GM19328 (cell line): Measurements from ENCODE around the gene DLGAP4.

Experiments
- ATAC-seq: cut with Tn5 transposase; IDR thresholded peaks from one replicate; pipeline ENCODE4 v1.9.1; 2021; ENCODE audit warnings: mild to moderate bottlenecking, moderate library complexity; ENCODE audit not compliant: unreplicated experiment

DLGAP4 gene

GRCh38 chr20:36440370-36441026, 134.4 kb downstream of the DLGAP4 start:
- ATAC-seq, result no peak

GRCh38 chr20:36441027-36441414, 134.9 kb downstream of the DLGAP4 start:
- no peak for ATAC-seq

- no peak for ATAC-seq
Measured at GRCh38 chr20:36441416-36441815, 135.3 kb downstream of the DLGAP4 start.

- ATAC-seq, result no peak
Measured at GRCh38 chr20:36445847-36446246, 139.7 kb downstream of the DLGAP4 start.

- ATAC-seq, result no peak
Measured at GRCh38 chr20:36446557-36446956, 140.4 kb downstream of the DLGAP4 start.

GRCh38 chr20:36447101-36447500, 141.0 kb downstream of the DLGAP4 start:
- ATAC-seq, result no peak

GRCh38 chr20:36449663-36450062, 143.5 kb downstream of the DLGAP4 start:
- ATAC-seq, result no peak

GRCh38 chr20:36454332-36454697, 148.2 kb downstream of the DLGAP4 start:
- ATAC-seq, result no peak

GRCh38 chr20:36454698-36455427, 148.7 kb downstream of the DLGAP4 start:
- no peak for ATAC-seq

GRCh38 chr20:36455972-36456625, 150.0 kb downstream of the DLGAP4 start:
- no peak for ATAC-seq

GRCh38 chr20:36460648-36461599, 154.8 kb downstream of the DLGAP4 start:
- ATAC-seq, result peak; percentile 62

GRCh38 chr20:36461600-36462439, 155.7 kb downstream of the DLGAP4 start:
- ATAC-seq, result peak; percentile 30

- no peak for ATAC-seq
Measured at GRCh38 chr20:36462440-36463211, 156.5 kb downstream of the DLGAP4 start.

GRCh38 chr20:36463212-36464061, 157.3 kb downstream of the DLGAP4 start:
- no peak for ATAC-seq

GRCh38 chr20:36465109-36466080, 159.3 kb downstream of the DLGAP4 start:
- ATAC-seq, result no peak

GRCh38 chr20:36466089-36466488, 159.9 kb downstream of the DLGAP4 start:
- ATAC-seq, result no peak
